ENCODE data around the gene LMTK3. TPM values are rescaled to one million over a fixed set of nuclear protein-coding genes. Genes with fewer than 3 reads are reported as not detected.

Gene LMTK3
- total and polyA plus RNA-seq, 2 of the 13 experiments (the other 11 are each of a cell fraction or from before 2014, with no cell fraction given): 0.18 to 0.29 TPM

GRCh38 chr19:48450441-48450840, 61.2 kb downstream of the LMTK3 start (continued):
- TF ChIP-seq NFE2L1 (CRISPR knock-in tag; IDR thresholded peaks at IDR 0.05; ENCODE audit: borderline replicate concordance) (no peak), MEIS1 (CRISPR knock-in tag; IDR thresholded peaks at IDR 0.05; ENCODE audit: borderline replicate concordance) (no peak), RBFOX2 (IDR thresholded peaks at IDR 0.05; ENCODE audit: low read depth, low read length) (peak; percentile 36; the same call in 1 of the 2 replicates)

- ChIA-PET POLR2A (no interaction called here), CTCF (ENCODE audit: low intra/inter-chr PET ratio, low total read pairs) (no interaction called here)
- Histone ChIP-seq H2AFZ (ENCODE audit: low read length) (no peak overlapping the region), H3K4me2 (ENCODE audit: low read depth, low read length) (no peak overlapping the region), H3K27ac (ENCODE audit: extremely low read length, insufficient read depth, low read length) (no peak overlapping the region), H3K79me2 (ENCODE audit: insufficient read depth, low read length) (peaks cover 17% of the 10 kb centered on the region), H3K27me3 (ENCODE audit: control insufficient read depth in 1 of 2, insufficient read depth in 2 of 2, low read length in 2 of 2) (no peaks in the 10 kb centered on the region; a peak in 1 of 5 replicates), H3K9ac (ENCODE audit: insufficient read depth, low read depth, low read length) (no peak overlapping the region), H3K4me1 (ENCODE audit: insufficient read depth, low read length) (peaks cover 22% of the 10 kb centered on the region), H4K20me1 (ENCODE audit: insufficient read depth, low read length) (no peaks in the 10 kb centered on the region), H3K9me3 (ENCODE audit: low read length) (no peaks in the 10 kb centered on the region), H3K4me3 (replicated peaks in 1 of 3; ENCODE audit: insufficient read depth in 1 of 3, low read depth in 2 of 3, low read length in 3 of 3) (no peak overlapping the region), H3K36me3 (replicated peaks in 1 of 2; ENCODE audit: control insufficient read depth in 1 of 2, insufficient read depth in 2 of 2, low read length in 2 of 2) (peaks cover 27 to 60% of the 10 kb centered on the region in 2 experiments)
- in situ Hi-C loops (cut with HindIII; ENCODE audit: extremely low pct_ligation_motif_present, low pct_unique_long_range_greater_than_20kb): no loop called here
- DNase-seq (ENCODE audit: low spot score) (no peak), ATAC-seq (no peak), FAIRE-seq (no peak)
- BruUV-seq (replicated peaks): no TSS peak
- no peak for TF ChIP-seq ADNP (CRISPR knock-in tag; IDR thresholded peaks at IDR 0.05)
- TF ChIP-seq MXD4 (CRISPR knock-in tag; IDR thresholded peaks at IDR 0.05): no peak
- no peak for TF ChIP-seq CSRNP1 (CRISPR knock-in tag; IDR thresholded peaks at IDR 0.05)
- no peak for TF ChIP-seq ZNF761 (CRISPR knock-in tag; conservative IDR thresholded peaks at IDR 0.05)
- intact Hi-C loops (cut with micrococcal nuclease; ENCODE audit: unreplicated experiment): loop anchor here (10.0 kb wide), 1 partner anchor 94 kb away; no protein-coding TSS in a partner anchor
- 97% methylated on average over 4 of the region's 4 CpGs for whole genome bisulfite sequencing (ENCODE audit: low lambda C conversion rate)
These were observed 63.1 kb downstream of the LMTK3 start for GRCh38 chr19:48448563-48448962.

Data from HepG2 (cell line).